Vagina (tissue), 2 donors: ENCODE measurements around the gene LONRF2.

Experiments
- POLR2A ChIP-seq, 2 donors: fragments of 450-650 bp; IDR thresholded peaks; one replicate each; pipeline ENCODE4 v1.6.1; 2017; ENCODE audit warnings: antibody characterized with exemption in 2 of 2, mild to moderate bottlenecking in 2 of 2, moderate library complexity in 2 of 2
- TF ChIP-seq, protein P1 (sequence below), 3 experiments: fragments of 450-650 bp in 2 of 3; fragments of 200-600 bp in 1 of 3; sonication (generic) in 1 of 3; IDR thresholded peaks; one replicate each; pipeline ENCODE4 v1.5.1; 2017 to 2019; ENCODE audit warnings: antibody characterized with exemption in 3 of 3, mild to moderate bottlenecking in 2 of 3, moderate library complexity in 2 of 3

GRCh38 chr2:100276716-100277115, 45.6 kb downstream of the LONRF2 start:
- no peak for TF ChIP-seq POLR2A (IDR thresholded peaks at IDR 0.05)
- TF ChIP-seq, protein P1, sequence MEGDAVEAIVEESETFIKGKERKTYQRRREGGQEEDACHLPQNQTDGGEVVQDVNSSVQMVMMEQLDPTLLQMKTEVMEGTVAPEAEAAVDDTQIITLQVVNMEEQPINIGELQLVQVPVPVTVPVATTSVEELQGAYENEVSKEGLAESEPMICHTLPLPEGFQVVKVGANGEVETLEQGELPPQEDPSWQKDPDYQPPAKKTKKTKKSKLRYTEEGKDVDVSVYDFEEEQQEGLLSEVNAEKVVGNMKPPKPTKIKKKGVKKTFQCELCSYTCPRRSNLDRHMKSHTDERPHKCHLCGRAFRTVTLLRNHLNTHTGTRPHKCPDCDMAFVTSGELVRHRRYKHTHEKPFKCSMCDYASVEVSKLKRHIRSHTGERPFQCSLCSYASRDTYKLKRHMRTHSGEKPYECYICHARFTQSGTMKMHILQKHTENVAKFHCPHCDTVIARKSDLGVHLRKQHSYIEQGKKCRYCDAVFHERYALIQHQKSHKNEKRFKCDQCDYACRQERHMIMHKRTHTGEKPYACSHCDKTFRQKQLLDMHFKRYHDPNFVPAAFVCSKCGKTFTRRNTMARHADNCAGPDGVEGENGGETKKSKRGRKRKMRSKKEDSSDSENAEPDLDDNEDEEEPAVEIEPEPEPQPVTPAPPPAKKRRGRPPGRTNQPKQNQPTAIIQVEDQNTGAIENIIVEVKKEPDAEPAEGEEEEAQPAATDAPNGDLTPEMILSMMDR (IDR thresholded peaks at IDR 0.05), result no peak
